NCI-H2171 (cell line): Measurements from ENCODE around the gene ARRDC4.

Experiments used
- DNase-seq: peaks from one replicate; lab custom pipeline; 2025; lab: John Stamatoyannopoulos, UW

Gene ARRDC4, protein sequence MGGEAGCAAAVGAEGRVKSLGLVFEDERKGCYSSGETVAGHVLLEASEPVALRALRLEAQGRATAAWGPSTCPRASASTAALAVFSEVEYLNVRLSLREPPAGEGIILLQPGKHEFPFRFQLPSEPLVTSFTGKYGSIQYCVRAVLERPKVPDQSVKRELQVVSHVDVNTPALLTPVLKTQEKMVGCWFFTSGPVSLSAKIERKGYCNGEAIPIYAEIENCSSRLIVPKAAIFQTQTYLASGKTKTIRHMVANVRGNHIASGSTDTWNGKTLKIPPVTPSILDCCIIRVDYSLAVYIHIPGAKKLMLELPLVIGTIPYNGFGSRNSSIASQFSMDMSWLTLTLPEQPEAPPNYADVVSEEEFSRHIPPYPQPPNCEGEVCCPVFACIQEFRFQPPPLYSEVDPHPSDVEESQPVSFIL

DNA sequence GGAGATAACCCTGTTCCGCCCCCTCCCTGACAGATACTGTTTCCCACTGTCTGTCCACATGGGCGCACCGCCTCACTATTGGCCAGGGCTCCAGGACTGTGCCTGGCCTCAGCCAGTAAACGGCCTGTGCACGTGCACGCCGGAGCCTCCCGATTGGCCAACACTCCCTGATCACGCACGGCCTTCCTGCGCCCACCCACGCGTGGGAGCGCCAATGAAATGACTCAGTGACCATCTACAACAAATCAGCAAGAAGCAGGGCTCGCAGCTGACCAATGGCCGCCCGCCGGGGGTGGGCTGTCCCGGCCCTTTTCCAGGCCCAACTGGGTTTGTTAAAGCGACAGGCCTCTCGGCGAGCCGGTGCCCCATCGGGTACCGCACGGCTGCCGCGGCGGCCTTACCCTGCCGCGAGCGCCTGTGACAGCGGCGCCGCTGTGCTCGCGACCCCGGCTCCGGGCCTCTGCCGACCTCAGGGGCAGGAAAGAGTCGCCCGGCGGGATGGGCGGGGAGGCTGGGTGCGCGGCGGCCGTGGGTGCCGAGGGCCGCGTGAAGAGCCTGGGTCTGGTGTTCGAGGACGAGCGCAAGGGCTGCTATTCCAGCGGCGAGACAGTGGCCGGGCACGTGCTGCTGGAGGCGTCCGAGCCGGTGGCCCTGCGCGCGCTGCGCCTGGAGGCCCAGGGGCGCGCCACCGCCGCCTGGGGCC lies at the start of gene ARRDC4:
ARRDC4 (plus strand) TSS at position 340 of the 703 bp plus-strand sequence; CDS start at position 499, 159 bp downstream.
- peak; percentile 98 for DNase-seq

DNA sequence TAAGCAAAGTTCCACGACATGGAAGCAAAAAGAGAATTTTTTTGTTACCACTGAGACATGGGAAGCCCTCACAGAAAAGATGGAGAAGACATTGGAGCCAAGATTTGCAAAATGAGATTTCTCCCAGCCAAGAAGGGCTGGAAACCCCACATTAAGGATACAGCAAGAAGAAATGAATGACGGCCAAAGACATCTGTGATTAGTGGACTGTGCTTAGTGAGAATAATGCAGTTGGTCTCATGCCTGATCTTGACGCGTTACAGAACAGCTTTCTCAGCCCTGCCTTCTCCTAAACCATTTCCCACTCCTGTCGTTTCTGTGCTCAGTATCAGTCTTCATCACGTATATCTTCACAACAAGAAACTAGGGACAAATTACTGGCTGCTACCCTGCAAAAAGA lies 45.8 kb upstream of the ARRDC4 start:
- DNase-seq: no peak

DNA sequence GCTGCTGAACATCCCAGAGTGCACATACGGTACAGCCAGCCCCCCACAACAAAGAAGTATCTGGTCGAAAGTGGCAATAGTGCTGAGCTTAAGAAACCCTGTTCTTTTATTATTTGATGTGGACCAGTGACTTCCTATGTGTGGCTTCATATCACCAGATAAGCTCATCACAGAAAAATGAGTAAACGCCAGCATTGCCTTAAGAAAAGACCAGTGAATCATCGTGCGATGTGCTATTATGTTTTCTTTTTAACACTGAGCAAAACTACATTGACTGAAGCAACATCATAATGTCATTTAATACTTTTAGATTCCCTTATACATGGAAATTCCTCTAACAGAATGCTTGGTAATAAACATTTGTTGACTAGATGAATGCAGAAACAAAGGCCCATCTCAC lies 45.2 kb upstream of the ARRDC4 start:
- DNase-seq: no peak

DNA sequence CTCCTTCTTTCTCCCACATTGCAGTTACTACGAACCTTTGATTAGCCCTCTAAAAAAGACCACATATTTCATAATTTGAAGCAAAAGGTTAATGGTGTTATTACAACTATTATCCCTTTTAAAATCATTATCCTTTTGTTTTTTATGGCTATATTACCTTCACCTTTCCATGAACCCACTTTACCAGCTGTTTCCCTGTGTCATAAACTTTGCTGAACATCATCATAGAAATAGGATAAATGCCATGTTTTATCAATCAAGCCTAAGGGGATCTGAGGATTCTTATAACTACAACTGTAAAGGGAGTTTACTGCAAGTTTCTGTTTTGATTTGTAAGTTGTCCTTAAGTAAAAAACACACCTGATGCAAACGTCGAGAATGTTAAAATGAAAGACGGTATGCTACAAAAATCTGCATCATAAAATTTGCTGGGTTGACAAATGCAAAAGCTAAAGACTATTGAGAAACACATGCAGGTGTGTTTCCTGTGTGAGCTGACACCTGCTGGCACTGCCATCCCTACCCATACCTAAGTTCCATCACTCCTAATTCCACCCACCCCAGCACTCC lies 39.1 kb upstream of the ARRDC4 start:
- no peak for DNase-seq

DNA sequence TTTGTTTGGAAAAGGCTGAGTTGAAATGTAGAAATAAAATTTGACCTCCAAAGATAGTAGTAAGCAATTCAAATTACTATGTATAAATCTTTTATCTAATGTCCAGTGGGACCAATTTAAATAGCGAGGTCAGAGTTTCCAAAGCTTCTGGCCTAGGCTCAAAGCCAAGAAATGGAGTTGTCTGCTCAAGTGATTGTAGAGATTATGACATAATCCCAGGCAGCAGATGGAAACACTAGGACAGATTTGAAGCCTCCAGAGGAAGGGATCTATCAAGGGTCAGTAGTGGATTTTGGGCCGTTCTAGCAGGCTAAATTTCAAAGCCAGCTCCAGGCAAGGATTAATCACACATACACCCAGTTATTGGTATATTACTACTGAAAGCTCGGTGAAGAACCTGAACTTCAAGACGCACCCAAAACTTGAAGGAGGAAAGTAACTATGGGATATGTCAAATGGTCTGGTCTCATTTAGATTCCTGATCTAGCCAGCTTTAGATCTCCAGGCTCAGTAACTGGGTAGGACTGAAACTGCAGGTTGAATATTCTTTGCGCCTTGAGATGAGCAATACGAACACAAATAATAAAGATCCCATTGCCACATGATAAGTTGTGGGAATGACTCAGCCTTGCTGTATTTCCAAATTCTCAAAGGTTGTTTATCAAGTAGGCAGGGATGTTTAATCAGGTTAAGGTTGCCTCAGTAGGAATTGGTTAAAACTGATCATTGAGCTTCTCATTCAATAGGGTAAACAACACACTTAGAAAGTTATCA lies 30.9 kb upstream of the ARRDC4 start:
- no peak for DNase-seq

DNA sequence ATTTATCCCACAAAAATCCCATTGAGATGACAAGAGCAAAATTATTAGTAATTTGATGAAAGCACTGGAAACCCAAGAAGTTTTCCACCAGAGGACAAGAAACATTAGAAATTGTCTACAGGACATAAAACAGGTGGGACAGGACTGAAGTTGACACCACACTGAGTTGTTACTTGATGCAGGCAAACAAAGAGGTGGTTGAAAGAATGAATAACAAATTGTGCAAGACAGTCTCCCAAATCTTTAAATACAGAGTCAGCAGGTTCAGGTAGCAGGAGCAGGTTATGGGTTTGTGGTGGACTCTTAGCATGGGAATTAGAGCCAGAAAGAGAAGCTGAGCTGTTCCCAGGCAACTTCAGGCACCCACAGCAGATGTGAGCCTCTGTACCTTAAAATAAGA lies 30.3 kb upstream of the ARRDC4 start:
- no peak for DNase-seq

DNA sequence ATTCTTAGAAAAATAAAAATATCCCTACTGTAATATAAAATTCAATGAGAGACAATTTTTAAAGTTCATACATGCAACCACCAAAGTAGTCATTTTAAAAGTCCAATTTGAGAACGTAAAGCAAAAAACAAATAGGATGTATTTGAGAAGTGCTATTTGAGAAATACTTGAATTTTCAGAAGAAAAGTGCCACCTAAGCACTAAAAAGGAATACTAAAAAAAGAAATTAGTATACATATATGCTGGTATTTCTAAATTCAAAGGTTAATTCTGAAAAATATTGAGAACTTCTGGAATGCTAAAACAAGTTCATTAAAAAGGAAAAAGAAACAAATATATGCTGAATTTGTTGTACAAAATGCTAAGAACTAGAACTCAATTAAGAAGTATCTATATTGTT lies 29.2 kb upstream of the ARRDC4 start:
- no peak for DNase-seq

DNA sequence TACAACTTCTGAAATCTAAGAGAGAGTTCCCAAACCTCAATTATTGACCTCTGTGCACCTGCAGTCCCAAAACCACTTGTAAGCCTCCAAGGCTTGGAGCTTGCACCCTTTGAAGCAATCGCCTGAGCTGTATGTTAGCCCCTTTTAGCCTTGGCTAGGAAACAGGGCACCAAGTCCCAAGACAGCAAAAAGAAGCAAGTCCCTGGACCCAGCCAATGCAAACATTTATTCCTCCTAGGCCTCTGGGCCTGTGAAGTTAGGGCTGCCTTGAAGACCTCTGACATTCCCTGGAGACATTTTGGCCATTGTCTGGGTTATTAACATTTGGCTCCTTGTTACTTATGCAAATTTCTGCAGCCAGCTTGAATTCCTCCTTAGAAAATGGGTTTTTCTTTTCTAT lies 26.9 kb upstream of the ARRDC4 start:
- DNase-seq: no peak

DNA sequence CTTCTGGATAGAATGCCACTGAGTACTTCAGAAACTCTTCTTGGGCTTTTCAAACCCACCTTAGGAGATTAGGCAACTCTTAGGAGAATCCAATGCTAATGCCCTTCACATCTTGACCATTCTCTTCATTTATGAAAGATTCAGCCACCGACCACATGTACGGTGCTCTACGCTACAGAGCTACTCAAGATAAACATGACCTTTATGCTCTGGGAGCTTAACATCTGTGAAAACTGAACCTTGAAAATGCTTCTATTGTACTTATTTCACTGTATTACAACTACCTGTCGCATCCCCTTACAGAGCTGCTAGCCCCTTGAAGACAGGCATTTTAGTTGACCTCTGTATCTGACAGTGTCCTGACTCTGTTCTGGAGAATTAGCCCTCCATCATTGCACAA lies 19.5 kb upstream of the ARRDC4 start:
- no peak for DNase-seq

DNA sequence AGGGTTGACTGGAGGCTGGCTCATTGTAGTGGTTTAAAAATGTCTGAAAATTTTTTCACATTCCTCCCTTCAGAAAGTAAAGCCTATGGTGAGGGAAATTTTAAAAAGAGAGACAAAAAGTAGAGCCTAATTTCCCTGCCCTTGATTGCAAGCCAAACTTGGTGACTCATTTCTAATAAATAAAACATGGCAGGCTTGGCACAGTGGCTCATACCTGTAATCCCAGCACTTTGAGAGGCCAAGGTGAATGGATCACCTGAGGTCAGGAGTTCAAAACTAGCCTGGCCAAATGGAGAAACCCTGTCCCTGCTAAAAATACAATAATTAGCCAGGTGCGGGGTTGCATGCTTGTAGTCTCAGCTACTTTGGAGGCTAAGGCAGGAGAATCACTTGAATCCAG lies 18.9 kb upstream of the ARRDC4 start:
- no peak for DNase-seq

DNA sequence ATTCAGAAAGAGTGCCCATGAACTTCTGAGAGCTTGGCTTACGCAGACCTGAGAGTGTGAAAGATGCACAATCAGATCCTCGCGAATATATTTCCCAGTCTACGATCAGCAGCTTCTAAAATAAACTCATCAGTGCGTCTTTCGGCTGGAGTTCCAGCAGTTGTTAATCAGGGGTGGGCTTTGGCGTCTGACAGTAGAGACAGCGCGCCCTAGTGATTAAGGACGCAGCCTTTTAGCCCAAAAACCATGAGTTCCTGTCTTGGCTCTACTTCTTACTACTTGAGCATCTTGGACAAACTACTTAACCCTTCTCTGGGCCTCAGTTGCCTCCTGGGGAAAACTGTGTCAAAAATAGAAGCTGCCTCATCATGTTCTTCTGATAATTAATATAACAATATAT lies 15.8 kb upstream of the ARRDC4 start:
- no peak for DNase-seq

DNA sequence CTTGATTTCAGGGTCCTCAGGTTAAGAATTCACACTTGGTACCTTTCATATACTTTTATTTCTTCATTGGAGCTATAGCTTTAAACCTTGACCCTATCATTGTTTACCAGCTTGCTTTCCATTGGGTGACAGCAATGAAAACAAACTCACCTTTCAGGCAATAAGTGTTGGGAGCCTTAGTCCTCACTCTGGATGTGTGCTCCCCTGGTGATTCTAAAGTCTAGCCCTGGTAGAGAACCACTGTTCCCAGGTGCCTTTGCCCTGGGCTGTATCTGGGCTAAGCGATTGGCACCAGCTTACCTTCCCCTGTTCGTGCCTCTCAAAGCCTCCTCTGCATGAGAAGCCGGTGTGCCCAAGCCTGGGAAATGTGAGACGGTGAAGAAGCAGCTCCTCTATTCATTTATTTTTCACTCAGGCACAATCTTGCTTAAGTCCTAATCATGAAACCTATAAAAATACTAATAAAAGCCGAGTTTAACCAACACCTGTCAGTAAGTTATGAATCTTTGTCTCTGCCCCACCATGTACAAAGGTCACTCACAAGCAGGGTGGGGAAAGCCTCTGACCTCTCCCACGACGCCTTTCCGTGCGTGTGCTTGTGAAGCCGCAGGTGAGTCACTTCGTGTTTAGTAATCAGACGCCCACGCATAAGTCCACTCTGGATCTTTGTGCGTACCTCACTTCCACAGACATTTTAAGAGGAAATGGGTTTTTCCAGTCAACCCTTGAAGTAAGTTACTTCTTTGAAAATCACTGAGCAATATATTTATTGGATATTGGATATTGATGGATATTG lies 12.8 kb upstream of the ARRDC4 start:
- no peak for DNase-seq

DNA sequence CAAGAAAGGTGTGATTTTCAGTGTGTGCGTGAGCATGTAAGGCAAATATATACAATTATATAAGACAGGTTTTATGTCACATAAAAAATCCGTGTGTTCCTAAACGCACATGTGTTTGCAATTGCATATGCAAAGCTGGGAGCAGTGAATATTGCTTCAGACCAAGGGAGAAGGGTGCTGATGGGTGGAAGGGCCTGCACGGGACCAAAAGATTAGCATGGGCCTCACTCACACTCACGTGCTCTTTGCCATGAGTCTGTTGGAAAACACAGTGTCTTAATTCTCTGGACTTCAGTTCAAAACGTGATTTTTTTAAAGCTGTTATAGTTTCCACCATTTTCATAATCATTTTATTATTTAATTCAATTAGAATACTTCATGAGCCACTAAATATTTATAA lies 7.2 kb upstream of the ARRDC4 start:
- no peak for DNase-seq

DNA sequence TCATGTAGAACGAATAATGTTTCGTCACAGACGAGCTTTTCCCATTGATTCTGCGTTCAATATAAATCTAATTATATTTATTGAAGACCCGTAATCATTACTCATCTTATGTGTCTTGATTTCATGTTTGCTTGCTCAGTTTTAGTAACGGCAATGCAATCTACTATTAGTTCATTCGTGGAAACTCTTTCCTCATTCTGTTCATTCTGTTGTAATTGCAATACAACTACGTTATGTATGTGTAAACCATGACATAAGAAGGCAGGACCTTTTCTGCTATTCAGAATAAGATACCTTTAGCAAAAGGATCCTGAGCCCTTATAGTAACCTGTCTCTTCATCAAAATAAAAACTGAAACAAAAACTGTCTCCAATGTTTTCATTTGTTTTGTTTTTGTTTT lies 6.8 kb upstream of the ARRDC4 start:
- no peak for DNase-seq

DNA sequence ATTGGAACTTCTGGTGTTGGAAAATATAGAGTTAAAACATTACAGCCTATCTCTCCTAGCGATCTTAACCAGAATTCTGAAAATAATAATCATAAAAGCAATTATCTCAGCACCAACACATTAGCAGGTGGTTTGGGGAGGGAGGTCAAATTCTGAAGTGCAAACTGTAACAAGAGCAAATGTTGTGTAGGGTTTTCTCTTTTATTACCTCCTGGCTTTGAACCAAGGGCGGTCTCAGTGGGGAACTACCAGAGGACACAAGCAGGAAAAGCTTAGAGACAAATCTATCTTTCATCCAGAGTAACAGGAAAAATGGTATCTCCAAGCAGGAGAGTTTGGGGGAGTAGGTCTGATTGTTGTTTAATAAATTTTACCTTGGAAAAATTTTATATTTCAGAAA lies 5.5 kb upstream of the ARRDC4 start:
- no peak for DNase-seq

DNA sequence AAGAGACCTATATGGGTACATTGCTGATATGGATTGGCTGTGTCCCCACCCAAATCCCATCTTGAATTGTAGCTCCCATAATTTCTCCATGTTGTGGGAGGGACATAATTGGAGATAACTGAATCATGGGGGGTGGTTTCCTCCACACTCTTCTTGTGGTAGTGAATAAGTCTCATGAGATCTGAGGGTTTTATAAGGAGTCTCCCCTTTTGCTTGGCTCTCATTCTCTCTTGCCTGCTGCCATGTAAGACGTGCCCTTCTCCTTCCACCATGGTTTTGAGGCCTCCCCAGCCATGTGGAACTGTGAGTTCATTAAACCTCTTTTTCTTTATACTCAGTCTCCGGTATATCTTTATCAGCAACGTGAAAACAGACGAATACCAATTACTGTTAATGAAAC lies 5.0 kb upstream of the ARRDC4 start:
- DNase-seq: no peak

DNA sequence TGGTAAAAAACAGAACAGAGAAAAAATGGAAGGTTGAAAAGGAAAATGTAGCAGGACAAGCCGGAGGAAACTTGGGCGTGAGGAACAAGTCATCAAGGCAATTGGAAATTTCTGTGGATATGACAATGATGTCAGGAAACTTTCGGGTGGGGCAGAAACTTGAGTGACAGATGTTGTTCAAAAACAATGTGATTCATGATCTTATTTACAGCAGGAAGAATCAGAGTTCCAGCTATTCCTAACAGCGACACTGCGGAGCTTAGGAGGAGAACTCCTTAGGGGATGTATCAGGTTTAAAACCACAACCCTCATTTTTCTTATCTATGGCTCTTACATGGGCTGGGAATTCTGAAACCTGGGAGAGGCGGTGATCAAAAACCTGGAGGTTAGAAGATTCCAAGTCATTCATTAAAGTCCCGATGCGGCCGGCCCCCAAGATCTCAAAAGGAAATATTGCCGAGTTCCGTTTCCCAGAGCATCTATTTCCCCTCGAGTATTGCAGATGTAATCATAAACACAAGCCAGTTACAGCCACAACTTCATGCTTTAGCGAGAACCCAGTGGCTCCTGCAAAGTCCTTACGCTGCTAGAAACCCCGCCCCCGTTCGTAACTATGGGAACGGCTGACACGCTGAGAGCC lies 659 bp upstream of the ARRDC4 start:
- DNase-seq: no peak

DNA sequence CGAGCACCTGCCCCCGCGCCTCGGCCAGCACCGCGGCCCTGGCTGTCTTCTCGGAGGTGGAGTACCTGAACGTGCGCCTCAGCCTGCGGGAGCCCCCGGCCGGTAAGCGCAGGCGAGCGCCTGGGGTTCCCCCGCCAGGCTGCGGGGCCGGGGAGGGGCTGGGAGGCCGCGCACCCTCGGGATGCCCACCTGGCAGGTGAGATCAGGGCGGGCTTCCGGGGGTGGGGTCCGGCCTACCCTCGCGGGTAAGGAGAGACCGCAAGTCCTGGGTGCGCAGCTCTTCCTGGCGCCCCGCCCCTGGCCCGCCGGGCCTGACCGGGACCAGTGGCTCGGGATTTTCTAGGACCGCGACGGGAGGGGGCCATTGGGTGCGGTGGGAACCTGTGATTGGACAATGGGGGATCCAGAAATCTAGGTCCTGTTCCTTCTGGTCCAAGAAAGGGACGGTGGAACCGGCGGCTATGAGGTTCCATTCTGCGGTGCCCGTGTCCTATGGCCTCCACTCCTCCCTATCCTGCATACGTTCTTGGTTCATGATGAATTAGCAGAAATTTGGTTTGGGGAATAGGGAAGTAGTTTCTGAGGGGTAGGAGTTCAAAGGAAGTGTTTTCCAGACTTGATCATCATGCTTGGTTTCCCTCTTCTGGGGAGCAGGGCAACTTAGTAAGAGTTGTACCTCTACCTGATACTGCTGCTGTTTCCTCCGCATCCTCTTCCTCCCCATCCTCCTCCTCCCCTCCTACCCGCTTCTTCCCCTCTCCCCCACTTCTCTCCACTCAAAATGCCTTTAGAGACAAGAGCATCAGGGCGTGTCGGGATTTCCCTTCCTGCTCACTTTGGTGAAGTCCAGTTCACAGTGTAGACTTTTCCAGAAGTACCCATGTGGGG lies 808 bp downstream of the ARRDC4 start:
- DNase-seq: peak; percentile 5

DNA sequence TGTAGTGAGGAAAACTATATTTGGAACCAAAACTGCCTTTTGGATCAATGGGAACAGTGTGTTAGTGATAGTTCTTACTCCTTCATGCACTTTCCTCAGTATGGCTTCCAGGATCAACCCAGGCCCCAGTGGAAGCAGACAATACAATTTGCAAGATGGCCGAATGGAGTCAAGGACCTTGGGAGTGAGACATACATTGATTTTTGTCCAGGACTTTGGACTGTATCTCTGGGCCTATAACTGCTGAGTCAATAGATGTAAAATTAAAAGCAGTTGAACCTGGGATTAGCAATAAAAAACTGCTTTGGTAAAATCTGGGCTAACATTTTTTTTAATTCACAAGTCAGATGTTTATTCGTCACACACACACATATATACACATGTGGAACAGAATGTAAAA lies 1.8 kb downstream of the ARRDC4 start:
- DNase-seq: no peak

DNA sequence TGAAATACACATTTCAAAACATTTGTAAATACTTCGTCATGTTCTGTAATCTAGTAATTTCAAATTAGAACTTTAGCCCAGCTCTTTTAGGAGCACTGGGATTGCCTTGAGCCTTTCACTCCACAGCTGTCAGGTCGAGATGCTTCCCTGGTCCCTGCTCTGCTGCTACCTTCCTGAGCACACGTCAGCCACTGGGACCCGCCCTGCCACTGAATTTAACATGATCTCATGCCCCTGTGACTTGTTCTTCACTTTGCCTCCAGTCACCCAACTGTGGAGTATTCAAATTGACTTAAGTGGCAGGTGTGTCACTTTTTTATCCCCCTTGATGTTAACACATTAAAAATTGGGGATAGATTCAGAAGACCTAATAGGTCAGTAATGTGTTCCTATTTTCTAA lies 3.3 kb downstream of the ARRDC4 start:
- DNase-seq: no peak
